Bronchial epithelial cell (primary cell): Measurements from ENCODE around the gene CD300C. TPM values are rescaled to one million over a fixed set of nuclear protein-coding genes. Genes with fewer than 3 reads are reported as not detected.
"Not testable (repeated sequence)": the region's sequence is repeated elsewhere in the genome, so short reads cannot be mapped to it uniquely, and the experiment has no call there.

ENCODE experiments used
- DNase-seq: peaks from one replicate; pipeline ENCODE4 v3.0.0-alpha.2; 2010; ENCODE audit warnings: low read depth
- FAIRE-seq: peaks from 2 replicates; lab custom pipeline; 2011; peaks lifted over from hg19 to GRCh38; lab: Jason Lieb, UNC
- H3K27me3 ChIP-seq: 2 replicates; pipeline ENCODE4 v1.5.1; 2011; ENCODE audit warnings: low read length; ENCODE audit not compliant: control insufficient read depth, insufficient read depth
- H3K36me3 ChIP-seq: 2 replicates; pipeline ENCODE4 v1.5.1; 2011; ENCODE audit warnings: low read length; ENCODE audit not compliant: control insufficient read depth, insufficient read depth
- H3K4me3 ChIP-seq: 2 replicates; pipeline ENCODE4 v1.5.1; 2011; ENCODE audit warnings: mild to moderate bottlenecking, low read depth, low read length, control low read depth
- CTCF ChIP-seq: IDR thresholded peaks from 2 replicates; pipeline ENCODE4 v1.5.1; 2011; ENCODE audit warnings: mild to moderate bottlenecking, moderate library complexity, low read length, control low read depth, inconsistent platforms; ENCODE audit not compliant: insufficient read depth, severe bottlenecking
- total RNA-seq: library from RNA; depleted of rRNA; stranded (reverse); fragments of >200 nt; gene quantifications from 2 replicates; pipeline ENCODE4 v1.2.1, GENCODE V29; 2014

CD300C gene
- total RNA-seq, 1 donor from 2014 or later = not detected

- TF ChIP-seq CTCF = no peak
- no peak for DNase-seq
- Histone ChIP-seq H3K27me3 (no peaks in the 10 kb centered on the region), H3K4me3 (no peak overlapping the region), H3K36me3 (no peaks in the 10 kb centered on the region)
- no peak for FAIRE-seq
Observed at GRCh38 chr17:74584292-74585060, 38.6 kb upstream of the CD300C start.

GRCh38 chr17:74582633-74583032 lies 36.7 kb upstream of the CD300C start:
- no peaks in the 10 kb centered on the region for H3K27me3 ChIP-seq
- no peak overlapping the region for H3K4me3 ChIP-seq
- no peak for TF ChIP-seq CTCF
- no peaks in the 10 kb centered on the region for H3K36me3 ChIP-seq
- DNase-seq (no peak), FAIRE-seq (no peak)

- DNase-seq = no peak
- H3K36me3 ChIP-seq = no peaks in the 10 kb centered on the region
- peak; percentile 7 for FAIRE-seq
- H3K27me3 ChIP-seq = no peaks in the 10 kb centered on the region
- no peak overlapping the region for H3K4me3 ChIP-seq
- no peak for TF ChIP-seq CTCF
Observed at GRCh38 chr17:74579900-74580299, 34.0 kb upstream of the CD300C start.

- no peaks in the 10 kb centered on the region for H3K27me3 ChIP-seq
- DNase-seq (no peak), FAIRE-seq (no peak)
- TF ChIP-seq CTCF = no peak
- H3K36me3 ChIP-seq = no peaks in the 10 kb centered on the region
- H3K4me3 ChIP-seq = no peak overlapping the region
Observed at GRCh38 chr17:74578979-74579378, 33.1 kb upstream of the CD300C start.

GRCh38 chr17:74574489-74575142 lies 28.7 kb upstream of the CD300C start:
- no peak for TF ChIP-seq CTCF
- H3K27me3 ChIP-seq = no peaks in the 10 kb centered on the region
- no peak for DNase-seq
- no peak overlapping the region for H3K4me3 ChIP-seq
- no peaks in the 10 kb centered on the region for H3K36me3 ChIP-seq
- peak; percentile 93 for FAIRE-seq

- not testable (repeated sequence) for H3K4me3 ChIP-seq, DNase-seq, FAIRE-seq, H3K36me3 ChIP-seq, H3K27me3 ChIP-seq
Observed at GRCh38 chr17:74573635-74574034, 27.7 kb upstream of the CD300C start.
